Chondrocyte (in vitro differentiated cells): ENCODE data around the gene DNAH6. TPM values are rescaled to one million over a fixed set of nuclear protein-coding genes. Genes with fewer than 3 reads are reported as not detected.

ENCODE experiments used
- DNase-seq: peaks from one replicate; pipeline ENCODE4 v3.0.0; 2021; ENCODE audit warnings: mixed read lengths, low spot score
- H3K27ac Mint-ChIP-seq: one replicate; pipeline ENCODE4 v1.8.0; 2021; ENCODE audit warnings: mild to moderate bottlenecking, moderate library complexity, mixed read lengths; ENCODE audit not compliant: unreplicated experiment
- H3K27me3 Mint-ChIP-seq: 2 replicates; pipeline ENCODE4 v1.8.0; 2021; ENCODE audit warnings: low read depth, mixed read lengths
- H3K36me3 Mint-ChIP-seq: 2 replicates; pipeline ENCODE4 v1.8.0; 2021; ENCODE audit warnings: low read depth, mixed read lengths
- H3K4me1 Mint-ChIP-seq: 2 replicates; pipeline ENCODE4 v1.8.0; 2021; ENCODE audit warnings: low read depth, mild to moderate bottlenecking, mixed read lengths
- H3K4me3 Mint-ChIP-seq: one replicate; pipeline ENCODE4 v1.8.0; 2021; ENCODE audit warnings: mild to moderate bottlenecking, moderate library complexity, mixed read lengths; ENCODE audit not compliant: unreplicated experiment
- H3K9me3 Mint-ChIP-seq: 2 replicates; pipeline ENCODE4 v1.8.0; 2021; ENCODE audit warnings: low read depth, mixed read lengths
- total RNA-seq: library from RNA; stranded (reverse); gene quantifications from 3 replicates; pipeline ENCODE4 v1.2.1, GENCODE V29; 2021
- TF ChIP-seq, protein P1 (sequence below): fragments of 200-600 bp; sonication (generic); IDR thresholded peaks from 2 replicates; pipeline ENCODE4 v1.5.0; 2021; ENCODE audit warnings: antibody characterized with exemption, mild to moderate bottlenecking, moderate library complexity

The DNAH6 gene
- total RNA-seq, 1 donor from 2014 or later: not detected

DNA sequence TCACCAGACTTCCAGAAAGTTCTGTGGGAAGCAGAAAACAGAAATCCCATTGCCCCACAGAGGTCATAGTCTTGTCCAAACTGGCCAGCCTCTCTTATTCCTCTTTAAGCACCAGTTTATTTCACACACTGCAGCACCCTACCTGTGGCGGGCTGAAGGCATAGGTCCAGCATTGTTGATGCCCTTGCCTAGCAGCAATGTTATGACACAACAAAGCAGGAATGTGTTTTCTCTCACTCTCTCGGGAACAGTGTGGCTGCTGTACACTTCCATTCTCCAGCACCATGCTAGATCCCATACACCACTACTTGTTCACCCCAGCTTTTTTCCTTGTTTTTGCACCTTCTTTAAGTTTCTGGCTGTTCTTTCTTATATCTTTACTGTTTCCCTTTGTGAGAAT is 181.6 kb downstream of the DNAH6 start:
- no peaks in the 10 kb centered on the region for H3K4me1 Mint-ChIP-seq
- no peak for DNase-seq
- H3K36me3 Mint-ChIP-seq: no peaks in the 10 kb centered on the region
- TF ChIP-seq, protein P1, sequence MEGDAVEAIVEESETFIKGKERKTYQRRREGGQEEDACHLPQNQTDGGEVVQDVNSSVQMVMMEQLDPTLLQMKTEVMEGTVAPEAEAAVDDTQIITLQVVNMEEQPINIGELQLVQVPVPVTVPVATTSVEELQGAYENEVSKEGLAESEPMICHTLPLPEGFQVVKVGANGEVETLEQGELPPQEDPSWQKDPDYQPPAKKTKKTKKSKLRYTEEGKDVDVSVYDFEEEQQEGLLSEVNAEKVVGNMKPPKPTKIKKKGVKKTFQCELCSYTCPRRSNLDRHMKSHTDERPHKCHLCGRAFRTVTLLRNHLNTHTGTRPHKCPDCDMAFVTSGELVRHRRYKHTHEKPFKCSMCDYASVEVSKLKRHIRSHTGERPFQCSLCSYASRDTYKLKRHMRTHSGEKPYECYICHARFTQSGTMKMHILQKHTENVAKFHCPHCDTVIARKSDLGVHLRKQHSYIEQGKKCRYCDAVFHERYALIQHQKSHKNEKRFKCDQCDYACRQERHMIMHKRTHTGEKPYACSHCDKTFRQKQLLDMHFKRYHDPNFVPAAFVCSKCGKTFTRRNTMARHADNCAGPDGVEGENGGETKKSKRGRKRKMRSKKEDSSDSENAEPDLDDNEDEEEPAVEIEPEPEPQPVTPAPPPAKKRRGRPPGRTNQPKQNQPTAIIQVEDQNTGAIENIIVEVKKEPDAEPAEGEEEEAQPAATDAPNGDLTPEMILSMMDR: no peak
- H3K9me3 Mint-ChIP-seq: peaks cover 4% of the 10 kb centered on the region
- peaks cover 23% of the 10 kb centered on the region for H3K27me3 Mint-ChIP-seq
- H3K27ac Mint-ChIP-seq: no peak overlapping the region
- H3K4me3 Mint-ChIP-seq: no peak overlapping the region

DNA sequence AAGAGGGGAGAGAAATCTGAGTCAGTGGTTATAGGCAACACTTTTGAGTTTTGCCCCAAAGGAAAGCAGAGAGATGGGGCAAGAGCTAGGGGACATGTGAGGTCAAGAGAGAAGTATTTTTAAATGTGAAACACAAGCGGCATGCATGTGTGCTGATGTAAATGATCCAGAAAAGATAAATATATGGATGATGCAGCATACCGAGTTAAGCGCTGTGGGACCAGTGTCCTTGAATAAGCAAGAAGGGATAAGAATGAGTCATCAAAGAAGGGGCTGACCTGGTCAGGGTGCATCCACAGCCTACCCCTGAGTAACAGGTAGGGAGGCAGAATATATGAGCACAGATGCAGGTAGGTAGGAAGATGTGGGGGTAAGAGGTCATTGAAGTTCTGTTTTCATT is 183.7 kb downstream of the DNAH6 start:
- peaks cover 23% of the 10 kb centered on the region for H3K27me3 Mint-ChIP-seq
- H3K9me3 Mint-ChIP-seq: peaks cover 4% of the 10 kb centered on the region
- H3K27ac Mint-ChIP-seq: no peak overlapping the region
- H3K36me3 Mint-ChIP-seq: no peaks in the 10 kb centered on the region
- no peak for DNase-seq
- TF ChIP-seq, protein P1: no peak
- H3K4me3 Mint-ChIP-seq: no peak overlapping the region
- H3K4me1 Mint-ChIP-seq: no peaks in the 10 kb centered on the region

DNA sequence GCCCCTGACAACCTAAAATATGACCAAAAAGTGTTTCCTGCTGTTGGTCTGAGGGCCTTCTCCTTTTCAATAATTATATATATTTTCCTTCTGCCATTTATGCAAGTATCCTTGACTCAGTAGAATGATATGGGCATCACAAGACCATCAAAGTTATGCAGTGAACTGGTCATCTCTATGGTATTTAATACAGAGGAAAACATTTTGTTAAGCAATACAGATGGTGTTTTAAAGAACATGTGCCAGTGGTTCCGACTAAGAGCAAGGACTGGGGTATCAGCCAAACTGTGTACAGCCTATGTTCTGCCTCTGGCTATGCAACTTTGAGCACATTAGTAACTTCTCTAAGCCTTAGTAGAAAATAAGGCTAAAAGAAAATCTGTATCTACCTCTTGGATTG is 185.6 kb downstream of the DNAH6 start:
- TF ChIP-seq, protein P1: no peak

DNA sequence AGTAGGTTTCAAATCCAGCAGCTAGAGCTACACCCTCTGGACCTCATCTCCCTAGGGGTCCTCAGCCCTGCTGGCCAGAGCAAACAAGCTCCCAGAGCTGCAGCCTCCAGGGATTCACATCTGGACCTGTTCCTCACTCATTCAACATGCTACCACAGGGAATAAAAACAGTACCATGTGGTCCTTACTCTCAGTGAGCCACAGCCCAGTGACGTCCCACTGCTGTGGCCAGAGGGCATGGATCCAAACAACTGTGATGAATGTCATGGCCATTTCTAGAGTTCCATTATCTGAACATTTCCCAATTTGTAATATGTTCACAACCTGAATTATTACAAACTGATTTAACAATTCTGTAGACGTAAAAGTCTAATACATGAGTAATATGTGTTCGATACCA is 186.6 kb downstream of the DNAH6 start:
- H3K4me1 Mint-ChIP-seq: no peaks in the 10 kb centered on the region
- no peak overlapping the region for H3K27ac Mint-ChIP-seq
- H3K27me3 Mint-ChIP-seq: peaks cover 16% of the 10 kb centered on the region
- TF ChIP-seq, protein P1: no peak
- DNase-seq: no peak
- no peak overlapping the region for H3K4me3 Mint-ChIP-seq
- H3K9me3 Mint-ChIP-seq: peaks cover 4% of the 10 kb centered on the region
- H3K36me3 Mint-ChIP-seq: no peaks in the 10 kb centered on the region

More for the DNA sequence above, 185.6 kb downstream of the DNAH6 start:
- Mint-ChIP-seq H3K27me3 (peaks cover 23% of the 10 kb centered on the region), H3K36me3 (no peaks in the 10 kb centered on the region), H3K27ac (no peak overlapping the region), H3K4me1 (no peaks in the 10 kb centered on the region), H3K9me3 (peaks cover 4% of the 10 kb centered on the region), H3K4me3 (no peak overlapping the region)
- DNase-seq: no peak

DNA sequence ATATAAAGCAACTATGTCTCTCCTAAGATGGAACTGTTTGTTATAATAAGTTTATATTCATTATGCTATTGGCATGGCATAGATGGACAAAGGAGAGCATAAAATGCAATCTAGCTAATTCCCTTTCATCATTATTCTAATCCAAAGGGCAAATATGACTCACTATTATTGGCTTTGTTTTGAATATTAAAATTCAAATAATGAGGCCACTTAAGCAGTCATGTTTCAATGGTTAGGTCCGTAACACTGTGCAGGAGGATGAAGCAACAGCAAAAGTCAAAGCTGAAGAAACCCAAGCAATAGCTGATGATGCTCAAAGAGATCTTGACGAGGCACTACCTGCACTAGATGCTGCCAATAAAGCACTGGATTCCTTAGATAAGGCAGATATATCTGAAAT is 187.5 kb downstream of the DNAH6 start:
- Mint-ChIP-seq H3K9me3 (peaks cover 4% of the 10 kb centered on the region), H3K4me3 (no peak overlapping the region), H3K36me3 (no peaks in the 10 kb centered on the region), H3K27ac (no peak overlapping the region), H3K4me1 (no peaks in the 10 kb centered on the region), H3K27me3 (peaks cover 16% of the 10 kb centered on the region)
- TF ChIP-seq, protein P1: no peak
- no peak for DNase-seq
